GM18951 (cell line): ENCODE data around the gene OBSCN.
"Not testable (repeated sequence)": the region's sequence is repeated elsewhere in the genome, so short reads cannot be mapped to it uniquely, and the experiment has no call there.

Source experiments
- POLR2A ChIP-seq: IDR thresholded peaks from 4 replicates; pipeline ENCODE4 v1.6.1; 2011; ENCODE audit warnings: mild to moderate bottlenecking; ENCODE audit not compliant: insufficient read length, insufficient read depth; ENCODE audit errors: extremely low read depth
- in situ Hi-C: fragments of 300-500 bp; cut with MboI; formaldehyde crosslinking; loops from one replicate; pipeline ENCODE4 v1.12.0; 2022; ENCODE audit warnings: low sequenced_read_pairs, mixed read lengths, inconsistent platforms; ENCODE audit not compliant: unreplicated experiment

OBSCN gene

GRCh38 chr1:228256626-228257375 is 49.0 kb downstream of the OBSCN start:
- TF ChIP-seq POLR2A: no peak
- in situ Hi-C loops: no loop called here

GRCh38 chr1:228258486-228258885 is 50.6 kb downstream of the OBSCN start:
- in situ Hi-C loops: no loop called here
- TF ChIP-seq POLR2A: no peak

GRCh38 chr1:228259368-228259894 is 51.6 kb downstream of the OBSCN start:
- no peak for TF ChIP-seq POLR2A
- in situ Hi-C loops: no loop called here

- in situ Hi-C loops: no loop called here
- no peak for TF ChIP-seq POLR2A
Measured at GRCh38 chr1:228259951-228260350, 52.1 kb downstream of the OBSCN start.

- TF ChIP-seq POLR2A: no peak
- in situ Hi-C loops: no loop called here
Measured at GRCh38 chr1:228261706-228262105, 53.9 kb downstream of the OBSCN start.

GRCh38 chr1:228262475-228262874 is 54.6 kb downstream of the OBSCN start:
- in situ Hi-C loops: no loop called here
- TF ChIP-seq POLR2A: no peak

GRCh38 chr1:228263636-228264035 is 55.8 kb downstream of the OBSCN start:
- no peak for TF ChIP-seq POLR2A
- in situ Hi-C loops: no loop called here

GRCh38 chr1:228264090-228264829 is 56.4 kb downstream of the OBSCN start:
- no peak for TF ChIP-seq POLR2A
- in situ Hi-C loops: no loop called here

- in situ Hi-C loops: no loop called here
- TF ChIP-seq POLR2A: no peak
Measured at GRCh38 chr1:228265167-228265566, 57.3 kb downstream of the OBSCN start.

GRCh38 chr1:228267962-228268880 is 60.4 kb downstream of the OBSCN start:
- TF ChIP-seq POLR2A: no peak
- in situ Hi-C loops: no loop called here

GRCh38 chr1:228268881-228269265 is 61.0 kb downstream of the OBSCN start:
- TF ChIP-seq POLR2A: no peak
- in situ Hi-C loops: no loop called here

- in situ Hi-C loops: not testable (repeated sequence)
Measured at GRCh38 chr1:228269431-228269830, 61.6 kb downstream of the OBSCN start.

GRCh38 chr1:228270032-228270431 is 62.2 kb downstream of the OBSCN start:
- TF ChIP-seq POLR2A: no peak
- in situ Hi-C loops: no loop called here
